ENCODE data around the gene SLC25A5.
"Not testable (repeated sequence)": the region's sequence is repeated elsewhere in the genome, so short reads cannot be mapped to it uniquely, and the experiment has no call there.

Gene SLC25A5

DNA sequence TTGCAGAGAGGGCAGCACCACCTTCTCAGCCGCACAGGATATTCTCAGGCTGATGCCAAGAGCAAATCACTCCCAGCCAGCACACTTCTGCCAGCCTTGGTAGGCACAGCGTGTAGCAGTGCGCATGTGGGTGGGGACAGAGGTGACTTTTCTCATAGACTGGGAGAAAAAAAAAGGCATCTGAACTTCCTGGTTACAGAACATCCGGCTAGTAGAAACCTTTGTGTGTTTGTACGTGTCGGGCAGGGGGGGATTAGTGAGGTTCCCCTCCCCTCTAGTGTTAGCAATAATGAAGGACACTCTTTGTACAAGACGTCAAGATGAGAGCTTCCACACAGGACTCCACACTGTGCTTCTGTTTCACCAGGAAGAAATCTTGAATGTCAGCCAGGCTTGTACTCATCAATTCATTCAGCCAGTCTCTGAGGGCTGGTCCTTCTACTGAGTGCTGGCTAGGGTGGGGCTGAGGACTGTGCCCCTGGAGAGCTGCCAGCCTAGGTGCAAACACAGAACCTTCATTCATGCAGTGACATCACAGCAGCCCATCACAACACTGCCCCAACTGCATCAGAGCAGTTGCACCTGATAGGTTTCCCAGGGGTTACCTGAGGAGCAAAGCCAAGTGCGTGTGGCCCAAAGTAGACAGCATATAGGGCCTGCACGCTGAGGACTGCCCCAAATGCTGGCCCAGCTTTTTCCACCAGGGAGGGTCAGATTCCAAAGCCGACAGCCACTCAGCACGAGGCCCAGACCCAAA is 34.7 kb downstream of the SLC25A5 start:
- peak; percentile 73 for ATAC-seq
- TF ChIP-seq CSDC2 (CRISPR knock-in tag; IDR thresholded peaks at IDR 0.05): no peak
- TF ChIP-seq, protein P1, sequence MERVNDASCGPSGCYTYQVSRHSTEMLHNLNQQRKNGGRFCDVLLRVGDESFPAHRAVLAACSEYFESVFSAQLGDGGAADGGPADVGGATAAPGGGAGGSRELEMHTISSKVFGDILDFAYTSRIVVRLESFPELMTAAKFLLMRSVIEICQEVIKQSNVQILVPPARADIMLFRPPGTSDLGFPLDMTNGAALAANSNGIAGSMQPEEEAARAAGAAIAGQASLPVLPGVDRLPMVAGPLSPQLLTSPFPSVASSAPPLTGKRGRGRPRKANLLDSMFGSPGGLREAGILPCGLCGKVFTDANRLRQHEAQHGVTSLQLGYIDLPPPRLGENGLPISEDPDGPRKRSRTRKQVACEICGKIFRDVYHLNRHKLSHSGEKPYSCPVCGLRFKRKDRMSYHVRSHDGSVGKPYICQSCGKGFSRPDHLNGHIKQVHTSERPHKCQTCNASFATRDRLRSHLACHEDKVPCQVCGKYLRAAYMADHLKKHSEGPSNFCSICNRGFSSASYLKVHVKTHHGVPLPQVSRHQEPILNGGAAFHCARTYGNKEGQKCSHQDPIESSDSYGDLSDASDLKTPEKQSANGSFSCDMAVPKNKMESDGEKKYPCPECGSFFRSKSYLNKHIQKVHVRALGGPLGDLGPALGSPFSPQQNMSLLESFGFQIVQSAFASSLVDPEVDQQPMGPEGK (CRISPR knock-in tag; IDR thresholded peaks at IDR 0.05; ENCODE audit: borderline replicate concordance): no peak

DNA sequence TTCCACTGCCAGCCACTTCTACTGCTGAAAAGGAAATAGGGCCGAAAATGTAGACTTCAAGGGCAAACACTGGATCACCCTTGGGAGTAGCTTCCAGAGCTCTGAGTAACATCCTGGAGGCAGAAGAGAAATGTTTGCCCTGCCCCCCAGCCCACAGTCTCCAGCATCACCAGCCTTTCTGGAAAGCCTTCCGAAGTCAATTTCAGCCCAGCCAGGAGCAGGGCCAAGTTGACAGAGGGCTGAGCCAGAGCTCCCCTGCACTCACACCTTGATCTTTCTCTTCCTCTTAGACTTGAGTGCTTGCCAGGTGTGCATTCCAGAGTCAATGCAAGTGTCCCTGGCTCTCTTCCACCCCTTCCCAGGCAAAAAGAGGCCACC is 35.2 kb downstream of the SLC25A5 start:
- TF ChIP-seq TOX (CRISPR knock-in tag; IDR thresholded peaks at IDR 0.05; ENCODE audit: borderline replicate concordance) (no peak), TCF4 (CRISPR knock-in tag; IDR thresholded peaks at IDR 0.05; ENCODE audit: borderline replicate concordance) (no peak), ZC3H10 (CRISPR knock-in tag; IDR thresholded peaks at IDR 0.05) (no peak)
- peak; percentile 93 for ATAC-seq

DNA sequence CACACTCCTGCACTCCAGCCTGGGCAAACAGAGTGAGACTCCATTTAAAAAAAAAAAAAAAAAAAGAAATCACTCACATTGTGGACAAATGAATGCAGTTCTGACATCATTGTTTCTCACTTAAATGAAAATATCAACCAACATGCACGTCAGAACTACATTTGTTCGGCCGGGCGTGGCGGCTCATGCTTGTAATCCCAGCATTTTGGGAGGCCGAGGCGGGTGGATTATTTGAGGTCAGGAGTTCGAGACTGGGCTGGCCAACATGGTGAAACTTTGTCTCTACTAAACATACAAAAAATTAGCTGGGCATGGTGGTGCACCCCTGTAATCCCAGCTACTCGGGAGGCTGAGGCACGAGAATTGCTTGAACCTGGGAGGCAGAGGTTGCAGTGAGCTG is 36.9 kb downstream of the SLC25A5 start:
- ATAC-seq: not testable (repeated sequence)

DNA sequence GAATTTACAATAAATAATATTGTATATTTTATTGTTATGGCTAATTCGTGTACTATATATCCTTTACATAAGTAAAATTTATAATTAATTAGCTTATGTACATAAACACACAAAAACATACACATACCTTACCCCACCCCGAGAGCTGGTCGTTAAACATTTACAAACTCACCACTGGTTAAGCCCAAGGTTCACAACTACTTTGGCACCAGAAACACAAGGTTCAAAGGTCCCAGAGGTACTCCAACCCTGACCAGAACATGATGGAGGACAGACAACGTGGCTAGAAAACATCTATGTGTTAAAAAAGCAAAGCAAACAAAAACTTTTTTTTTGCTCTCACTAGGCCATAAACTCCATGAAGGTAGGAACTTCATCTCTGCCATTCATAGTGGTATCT is 37.7 kb downstream of the SLC25A5 start:
- no peak for ATAC-seq
- TF ChIP-seq ISL1 (CRISPR knock-in tag; IDR thresholded peaks at IDR 0.05) (no peak), ZNF8 (CRISPR knock-in tag; IDR thresholded peaks at IDR 0.05) (no peak), ESRRG (CRISPR knock-in tag; IDR thresholded peaks at IDR 0.05) (no peak), CSDC2 (CRISPR knock-in tag; IDR thresholded peaks at IDR 0.05) (no peak), PPARA (CRISPR knock-in tag; IDR thresholded peaks at IDR 0.05; ENCODE audit: borderline replicate concordance) (no peak), OSR1 (CRISPR knock-in tag; IDR thresholded peaks at IDR 0.05) (no peak), ZNF70 (CRISPR knock-in tag; IDR thresholded peaks at IDR 0.05) (no peak), TOX (CRISPR knock-in tag; IDR thresholded peaks at IDR 0.05; ENCODE audit: borderline replicate concordance) (no peak), ARNTL (CRISPR knock-in tag; IDR thresholded peaks at IDR 0.05; ENCODE audit: borderline replicate concordance, low read depth) (no peak), BACH2 (CRISPR knock-in tag; IDR thresholded peaks at IDR 0.05; ENCODE audit: borderline replicate concordance) (no peak), ZNF565 (CRISPR knock-in tag; conservative IDR thresholded peaks at IDR 0.05; ENCODE audit: low read depth) (no peak), ZFP30 (CRISPR knock-in tag; IDR thresholded peaks at IDR 0.05) (no peak), TCF4 (CRISPR knock-in tag; IDR thresholded peaks at IDR 0.05; ENCODE audit: borderline replicate concordance) (no peak), RARB (CRISPR knock-in tag; IDR thresholded peaks at IDR 0.05) (no peak), ZFP3 (CRISPR knock-in tag; IDR thresholded peaks at IDR 0.05) (no peak)
- TF ChIP-seq, protein P2, sequence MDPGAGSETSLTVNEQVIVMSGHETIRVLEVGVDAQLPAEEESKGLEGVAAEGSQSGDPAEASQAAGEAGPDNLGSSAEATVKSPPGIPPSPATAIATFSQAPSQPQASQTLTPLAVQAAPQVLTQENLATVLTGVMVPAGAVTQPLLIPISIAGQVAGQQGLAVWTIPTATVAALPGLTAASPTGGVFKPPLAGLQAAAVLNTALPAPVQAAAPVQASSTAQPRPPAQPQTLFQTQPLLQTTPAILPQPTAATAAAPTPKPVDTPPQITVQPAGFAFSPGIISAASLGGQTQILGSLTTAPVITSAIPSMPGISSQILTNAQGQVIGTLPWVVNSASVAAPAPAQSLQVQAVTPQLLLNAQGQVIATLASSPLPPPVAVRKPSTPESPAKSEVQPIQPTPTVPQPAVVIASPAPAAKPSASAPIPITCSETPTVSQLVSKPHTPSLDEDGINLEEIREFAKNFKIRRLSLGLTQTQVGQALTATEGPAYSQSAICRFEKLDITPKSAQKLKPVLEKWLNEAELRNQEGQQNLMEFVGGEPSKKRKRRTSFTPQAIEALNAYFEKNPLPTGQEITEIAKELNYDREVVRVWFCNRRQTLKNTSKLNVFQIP (CRISPR knock-in tag; IDR thresholded peaks at IDR 0.05; ENCODE audit: borderline replicate concordance, low read depth): no peak
- TF ChIP-seq, protein P3, sequence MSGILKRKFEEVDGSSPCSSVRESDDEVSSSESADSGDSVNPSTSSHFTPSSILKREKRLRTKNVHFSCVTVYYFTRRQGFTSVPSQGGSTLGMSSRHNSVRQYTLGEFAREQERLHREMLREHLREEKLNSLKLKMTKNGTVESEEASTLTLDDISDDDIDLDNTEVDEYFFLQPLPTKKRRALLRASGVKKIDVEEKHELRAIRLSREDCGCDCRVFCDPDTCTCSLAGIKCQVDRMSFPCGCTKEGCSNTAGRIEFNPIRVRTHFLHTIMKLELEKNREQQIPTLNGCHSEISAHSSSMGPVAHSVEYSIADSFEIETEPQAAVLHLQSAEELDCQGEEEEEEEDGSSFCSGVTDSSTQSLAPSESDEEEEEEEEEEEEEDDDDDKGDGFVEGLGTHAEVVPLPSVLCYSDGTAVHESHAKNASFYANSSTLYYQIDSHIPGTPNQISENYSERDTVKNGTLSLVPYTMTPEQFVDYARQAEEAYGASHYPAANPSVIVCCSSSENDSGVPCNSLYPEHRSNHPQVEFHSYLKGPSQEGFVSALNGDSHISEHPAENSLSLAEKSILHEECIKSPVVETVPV (CRISPR knock-in tag; IDR thresholded peaks at IDR 0.05): no peak
- TF ChIP-seq, protein P4, sequence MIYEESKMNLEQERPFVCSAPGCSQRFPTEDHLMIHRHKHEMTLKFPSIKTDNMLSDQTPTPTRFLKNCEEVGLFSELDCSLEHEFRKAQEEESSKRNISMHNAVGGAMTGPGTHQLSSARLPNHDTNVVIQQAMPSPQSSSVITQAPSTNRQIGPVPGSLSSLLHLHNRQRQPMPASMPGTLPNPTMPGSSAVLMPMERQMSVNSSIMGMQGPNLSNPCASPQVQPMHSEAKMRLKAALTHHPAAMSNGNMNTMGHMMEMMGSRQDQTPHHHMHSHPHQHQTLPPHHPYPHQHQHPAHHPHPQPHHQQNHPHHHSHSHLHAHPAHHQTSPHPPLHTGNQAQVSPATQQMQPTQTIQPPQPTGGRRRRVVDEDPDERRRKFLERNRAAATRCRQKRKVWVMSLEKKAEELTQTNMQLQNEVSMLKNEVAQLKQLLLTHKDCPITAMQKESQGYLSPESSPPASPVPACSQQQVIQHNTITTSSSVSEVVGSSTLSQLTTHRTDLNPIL (CRISPR knock-in tag; IDR thresholded peaks at IDR 0.05; ENCODE audit: low read depth): no peak
- TF ChIP-seq, protein P5, sequence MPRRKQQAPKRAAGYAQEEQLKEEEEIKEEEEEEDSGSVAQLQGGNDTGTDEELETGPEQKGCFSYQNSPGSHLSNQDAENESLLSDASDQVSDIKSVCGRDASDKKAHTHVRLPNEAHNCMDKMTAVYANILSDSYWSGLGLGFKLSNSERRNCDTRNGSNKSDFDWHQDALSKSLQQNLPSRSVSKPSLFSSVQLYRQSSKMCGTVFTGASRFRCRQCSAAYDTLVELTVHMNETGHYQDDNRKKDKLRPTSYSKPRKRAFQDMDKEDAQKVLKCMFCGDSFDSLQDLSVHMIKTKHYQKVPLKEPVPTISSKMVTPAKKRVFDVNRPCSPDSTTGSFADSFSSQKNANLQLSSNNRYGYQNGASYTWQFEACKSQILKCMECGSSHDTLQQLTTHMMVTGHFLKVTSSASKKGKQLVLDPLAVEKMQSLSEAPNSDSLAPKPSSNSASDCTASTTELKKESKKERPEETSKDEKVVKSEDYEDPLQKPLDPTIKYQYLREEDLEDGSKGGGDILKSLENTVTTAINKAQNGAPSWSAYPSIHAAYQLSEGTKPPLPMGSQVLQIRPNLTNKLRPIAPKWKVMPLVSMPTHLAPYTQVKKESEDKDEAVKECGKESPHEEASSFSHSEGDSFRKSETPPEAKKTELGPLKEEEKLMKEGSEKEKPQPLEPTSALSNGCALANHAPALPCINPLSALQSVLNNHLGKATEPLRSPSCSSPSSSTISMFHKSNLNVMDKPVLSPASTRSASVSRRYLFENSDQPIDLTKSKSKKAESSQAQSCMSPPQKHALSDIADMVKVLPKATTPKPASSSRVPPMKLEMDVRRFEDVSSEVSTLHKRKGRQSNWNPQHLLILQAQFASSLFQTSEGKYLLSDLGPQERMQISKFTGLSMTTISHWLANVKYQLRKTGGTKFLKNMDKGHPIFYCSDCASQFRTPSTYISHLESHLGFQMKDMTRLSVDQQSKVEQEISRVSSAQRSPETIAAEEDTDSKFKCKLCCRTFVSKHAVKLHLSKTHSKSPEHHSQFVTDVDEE (CRISPR knock-in tag; IDR thresholded peaks at IDR 0.05): no peak

All from SK-N-SH treated with all-trans-retinoic acid at 6 μM for 48 hours (cell line).